Mammary epithelial cell (primary cell): ENCODE measurements around the gene FIZ1.

Source experiments
- CTCF ChIP-seq, 2 donors: IDR thresholded peaks in 1 of 2; conservative IDR thresholded peaks in 1 of 2; 2 replicates each; pipeline ENCODE4 v1.5.1; 2011 to 2012; ENCODE audit warnings: inconsistent platforms in 2 of 2, low read length in 2 of 2, mild to moderate bottlenecking in 2 of 2, control low read depth in 1 of 2, low read depth in 1 of 2; ENCODE audit not compliant: insufficient read depth in 1 of 2; ENCODE audit errors: extremely low read depth in 1 of 2
- EZH2 ChIP-seq: IDR thresholded peaks from 2 replicates; pipeline ENCODE4 v1.6.1; 2012; ENCODE audit warnings: low read length, inconsistent platforms, borderline replicate concordance

GRCh38 chr19:55632463-55632834 is 33.1 kb upstream of the FIZ1 start:
- TF ChIP-seq CTCF (conservative IDR thresholded peaks at IDR 0.05 in 1 of 2, IDR thresholded peaks at IDR 0.05 in 1 of 2; ENCODE audit: extremely low read depth in 1 of 2, insufficient read depth in 1 of 2, low read depth in 1 of 2, low read length in 2 of 2) = peak; percentile 77 to 79
- TF ChIP-seq EZH2 = no peak
